ENCODE measurements around the gene STAG1.
"Not testable (repeated sequence)": the region's sequence is repeated elsewhere in the genome, so short reads cannot be mapped to it uniquely, and the experiment has no call there.

GRCh38 chr3:136643380-136643779, 108.8 kb downstream of the STAG1 start:
- TF ChIP-seq CTCF, POLR2A (IDR thresholded peaks at IDR 0.05): not testable (repeated sequence)
